Activated CD8-positive, alpha-beta memory T cell treated with anti-CD3 and anti-CD28 coated beads, Interleukin-2, amount 50 U/mL, for 24 hours (primary cell): ENCODE results near the gene PRTN3.
"Not testable (repeated sequence)": the region's sequence is repeated elsewhere in the genome, so short reads cannot be mapped to it uniquely, and the experiment has no call there.

Experiments
- DNase-seq: peaks from one replicate; pipeline ENCODE4 v3.0.0-alpha.2; 2020; ENCODE audit errors: extremely low read depth

Gene PRTN3

DNA sequence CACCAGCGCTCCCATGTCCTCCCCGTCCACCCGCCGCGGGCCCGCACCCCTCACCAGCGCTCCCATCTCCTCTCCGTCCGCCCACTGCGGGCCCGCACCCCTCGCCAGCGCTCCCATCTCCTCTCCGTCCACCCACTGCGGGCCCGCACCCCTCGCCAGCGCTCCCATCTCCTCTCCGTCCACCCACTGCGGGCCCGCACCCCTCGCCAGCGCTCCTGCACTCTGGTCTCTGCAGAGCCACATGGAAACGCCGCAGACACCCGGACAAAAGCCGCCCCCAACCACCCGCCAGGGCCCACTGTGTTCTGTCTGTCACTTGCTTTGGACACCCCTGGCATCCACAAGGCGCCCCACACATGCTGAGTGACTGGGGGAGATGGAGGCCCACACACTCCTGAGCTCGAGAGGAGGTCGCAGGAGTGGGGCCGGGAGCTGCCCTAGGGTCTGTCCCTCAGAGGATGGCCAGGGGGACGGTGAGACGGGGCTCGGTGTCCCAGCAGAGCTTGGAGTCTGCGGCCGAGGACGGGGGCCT is 26.0 kb downstream of the PRTN3 start:
- no peak for DNase-seq

DNA sequence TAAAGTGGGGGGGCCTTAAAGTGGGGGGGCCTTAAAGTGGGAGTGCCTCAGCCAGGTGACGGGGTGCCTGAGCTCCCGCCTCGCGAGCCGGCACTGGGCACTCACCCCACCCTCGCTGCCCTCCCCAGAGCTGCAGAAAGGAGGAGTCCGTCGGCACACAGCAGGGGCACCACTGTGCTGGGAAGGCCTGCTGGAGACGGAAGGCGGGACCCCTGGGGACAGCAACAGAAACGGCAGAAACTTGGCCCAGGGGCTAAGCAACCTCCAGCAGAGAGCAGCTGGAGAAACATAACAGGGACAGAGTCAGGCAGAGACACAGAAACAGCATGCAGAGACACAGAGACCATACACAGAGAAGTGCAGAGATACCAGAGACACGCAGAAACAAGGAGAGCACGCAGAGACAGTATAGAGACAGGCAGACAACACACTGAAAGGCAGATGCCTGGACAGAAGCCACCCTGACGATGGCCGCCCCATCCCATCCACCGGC is 26.5 kb downstream of the PRTN3 start:
- no peak for DNase-seq

GRCh38 chr19:867855-868457 is 27.2 kb downstream of the PRTN3 start:
- DNase-seq, result no peak

GRCh38 chr19:868458-869244 is 27.9 kb downstream of the PRTN3 start:
- no peak for DNase-seq

GRCh38 chr19:869245-870177 is 28.7 kb downstream of the PRTN3 start:
- DNase-seq, result no peak

DNA sequence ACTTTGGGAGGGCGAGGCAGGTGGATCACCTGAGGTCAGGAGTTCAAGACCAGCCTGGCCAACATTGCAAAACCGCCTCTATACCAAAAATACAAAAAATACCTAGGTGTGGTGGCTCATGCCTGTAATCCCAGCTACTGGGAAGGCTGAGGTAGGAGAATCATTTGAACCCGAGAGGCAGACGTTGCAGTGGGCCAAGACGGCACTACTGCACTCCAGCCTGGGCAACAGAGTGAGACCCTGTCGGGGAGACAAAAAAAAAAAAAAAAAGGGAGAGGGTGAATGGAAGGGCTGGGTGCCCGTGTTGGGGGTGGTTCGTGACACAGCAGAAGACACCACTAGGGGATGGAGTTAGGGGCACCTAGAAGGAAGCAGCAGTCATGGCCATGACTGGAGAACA is 29.5 kb downstream of the PRTN3 start:
- DNase-seq, result no peak

DNA sequence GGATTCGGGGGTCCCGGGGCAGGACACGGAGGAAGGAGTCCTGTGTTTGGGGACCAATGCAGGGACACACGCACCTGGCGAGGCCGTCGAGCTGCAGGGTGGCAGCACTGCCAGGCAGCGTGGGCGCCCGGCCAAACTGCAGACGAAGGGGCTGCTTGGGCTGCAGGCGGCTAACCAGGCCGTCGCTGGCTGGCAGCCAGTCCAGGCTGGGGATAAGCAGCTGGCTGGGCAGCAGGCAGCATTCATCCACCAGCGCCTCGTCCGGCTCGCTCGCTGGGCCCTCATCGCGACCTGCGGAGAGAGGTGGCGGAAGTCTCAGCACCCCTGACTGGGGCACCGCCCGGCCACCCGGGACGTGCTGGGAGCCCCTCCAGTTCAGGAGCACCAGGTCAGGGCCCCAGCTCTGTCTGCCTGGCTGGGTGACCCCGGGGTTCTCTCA is 30.2 kb downstream of the PRTN3 start:
- no peak for DNase-seq

GRCh38 chr19:871446-872265 is 30.9 kb downstream of the PRTN3 start:
- no peak for DNase-seq

GRCh38 chr19:872266-872951 is 31.6 kb downstream of the PRTN3 start:
- peak; percentile 57 for DNase-seq

DNA sequence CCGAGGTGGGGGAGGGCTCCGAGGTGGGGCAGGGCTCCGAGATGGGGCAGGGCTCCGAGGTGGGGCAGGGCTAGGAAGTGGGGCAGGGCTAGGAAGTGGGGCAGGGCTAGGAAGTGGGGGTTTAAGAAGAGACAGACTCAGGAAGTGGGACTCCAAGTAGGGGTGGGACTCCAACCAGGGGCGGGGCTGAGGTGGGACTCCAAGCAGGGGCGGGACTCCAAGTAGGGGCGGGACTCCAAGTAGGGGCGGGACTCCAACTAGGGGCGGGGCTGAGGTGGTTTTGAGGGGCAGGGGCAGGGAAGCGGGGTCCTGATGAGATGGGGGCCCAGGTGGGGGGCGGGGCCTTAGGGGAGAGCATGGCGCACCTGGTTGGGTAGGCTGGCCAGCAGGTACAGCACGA is 32.3 kb downstream of the PRTN3 start:
- DNase-seq, result no peak

DNA sequence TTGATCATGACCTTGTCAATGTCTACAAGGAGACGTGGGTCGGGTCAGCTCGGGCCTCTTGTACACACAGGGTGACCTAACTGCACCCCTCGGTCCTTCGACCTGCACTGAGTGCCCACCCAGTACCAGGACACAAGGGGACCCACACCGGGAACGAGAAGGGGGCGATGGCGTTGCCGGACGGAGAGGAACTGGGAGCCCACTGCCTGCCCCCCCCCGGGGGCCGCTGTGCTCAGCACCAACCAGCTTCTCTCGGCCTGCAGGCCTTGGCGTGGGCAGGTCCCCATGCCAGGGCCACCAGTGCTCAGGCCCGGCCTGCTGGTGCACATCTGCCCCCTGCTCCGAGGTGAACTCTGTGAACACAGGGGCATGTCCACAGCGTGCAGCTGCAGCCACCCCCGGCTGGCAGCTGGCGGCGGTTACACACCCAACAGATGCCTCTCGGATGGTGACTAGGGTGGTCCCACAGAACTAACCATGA is 32.8 kb downstream of the PRTN3 start:
- no peak for DNase-seq

- no peak for DNase-seq
Observed at GRCh38 chr19:875265-875879, 34.6 kb downstream of the PRTN3 start.

- no peak for DNase-seq
Observed at GRCh38 chr19:876089-876488, 35.3 kb downstream of the PRTN3 start.

- no peak for DNase-seq
Observed at GRCh38 chr19:876780-877314, 36.0 kb downstream of the PRTN3 start.

GRCh38 chr19:877992-878660 is 37.3 kb downstream of the PRTN3 start:
- DNase-seq, result not testable (repeated sequence)

GRCh38 chr19:878751-879561 is 38.2 kb downstream of the PRTN3 start:
- DNase-seq, result not testable (repeated sequence)

- no peak for DNase-seq
Observed at GRCh38 chr19:879711-880438, 39.1 kb downstream of the PRTN3 start.
